Nucleus accumbens (tissue), 56 donors: ENCODE results near the gene PTBP2.
"Not testable (repeated sequence)": the region's sequence is repeated elsewhere in the genome, so short reads cannot be mapped to it uniquely, and the experiment has no call there.

ENCODE experiments used
- DNase-seq, 56 donors: peaks; one replicate each; lab custom pipeline; 2025; lab: John Stamatoyannopoulos, UW

The PTBP2 gene

GRCh38 chr1:96727860-96728259 lies 6.3 kb downstream of the PTBP2 start:
- no peak for DNase-seq

DNA sequence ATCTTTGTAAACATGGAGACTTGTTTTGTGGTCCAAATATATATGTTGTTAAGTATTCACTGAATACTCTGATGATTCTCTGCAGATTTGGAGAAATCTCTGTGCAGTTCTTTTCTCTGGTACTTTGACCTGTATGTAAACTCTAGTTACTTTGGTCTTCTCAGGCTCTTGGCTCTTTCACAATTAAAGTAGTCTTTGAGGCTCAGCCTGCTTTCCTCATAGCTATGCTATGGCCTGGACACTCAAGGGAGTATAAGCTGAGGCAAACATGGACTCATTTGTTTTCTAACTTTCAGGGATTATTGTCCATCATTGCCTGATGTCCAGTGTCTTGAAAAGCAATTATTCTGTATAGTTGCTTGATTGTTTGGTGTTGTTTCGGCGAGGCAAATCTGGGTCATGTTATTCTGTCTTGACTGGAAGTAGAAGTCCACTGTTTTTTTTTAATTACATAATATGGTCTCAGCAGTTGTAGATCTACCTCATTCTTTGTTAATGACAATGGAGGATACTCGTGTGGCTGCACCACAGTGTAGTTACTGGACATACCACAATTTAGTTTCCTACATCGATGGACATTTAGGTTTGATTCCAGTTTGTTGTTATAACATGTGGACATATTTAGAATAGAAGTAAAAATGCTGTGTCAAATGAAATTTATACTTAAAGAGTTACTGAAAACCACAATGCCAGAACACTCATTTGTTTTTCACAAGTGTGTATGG lies 9.2 kb downstream of the PTBP2 start:
- DNase-seq, result no peak

GRCh38 chr1:96741335-96741734 lies 19.8 kb downstream of the PTBP2 start:
- DNase-seq, result no peak

DNA sequence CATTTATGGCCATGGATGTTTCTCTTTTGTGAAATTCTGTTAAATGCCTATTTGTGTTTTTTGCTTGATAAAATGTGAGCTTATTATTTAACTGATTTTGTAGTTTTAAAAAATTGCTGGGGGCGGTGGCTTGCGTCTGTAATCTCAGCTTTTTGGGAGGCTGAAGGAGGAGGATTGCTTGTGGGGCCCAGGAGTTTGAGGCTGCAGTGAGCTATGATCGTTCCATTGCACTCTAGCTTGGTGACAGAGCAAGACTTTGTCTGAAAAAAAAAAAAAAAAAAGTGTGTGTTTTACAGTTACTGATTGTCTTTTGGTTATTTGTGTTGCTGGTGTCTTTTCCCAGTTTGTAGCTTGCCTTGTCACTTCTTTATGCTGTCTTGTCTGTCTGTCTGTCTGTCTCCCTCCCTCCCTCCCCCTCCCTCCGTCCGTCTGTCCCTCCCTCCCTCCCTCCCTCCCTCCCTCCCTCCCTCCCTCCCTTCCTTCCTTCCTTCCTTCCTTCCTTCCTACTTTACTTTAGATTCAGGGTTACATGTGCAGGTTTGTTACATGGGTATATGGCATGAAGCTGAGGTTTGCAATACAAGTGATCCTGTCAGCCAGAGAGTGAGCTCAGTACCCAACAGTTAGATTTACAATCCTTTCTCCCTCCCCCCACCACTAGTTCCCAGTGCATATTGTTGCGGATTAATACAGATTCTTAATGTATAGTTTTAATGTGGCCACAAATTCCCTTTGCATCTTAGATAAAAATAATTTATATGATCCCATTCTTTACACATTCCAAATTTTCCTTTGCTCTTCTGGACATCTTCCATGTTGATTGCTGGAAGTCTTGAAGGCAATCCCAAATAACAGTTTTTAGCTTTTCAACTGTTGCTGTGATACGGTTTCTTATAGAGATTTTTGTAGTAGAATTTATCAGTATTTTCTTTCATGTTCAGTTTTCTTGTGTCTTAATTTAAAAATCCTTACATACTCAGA lies 25.1 kb downstream of the PTBP2 start:
- no peak for DNase-seq

GRCh38 chr1:96747565-96747964 lies 26.0 kb downstream of the PTBP2 start:
- DNase-seq, result no peak

GRCh38 chr1:96748078-96748477 lies 26.5 kb downstream of the PTBP2 start:
- no peak for DNase-seq

GRCh38 chr1:96749618-96750017 lies 28.0 kb downstream of the PTBP2 start:
- DNase-seq, result no peak

- DNase-seq, result no peak
Observed at GRCh38 chr1:96752394-96752793, 30.8 kb downstream of the PTBP2 start.

GRCh38 chr1:96756789-96757188 lies 35.2 kb downstream of the PTBP2 start:
- DNase-seq, result no peak

DNA sequence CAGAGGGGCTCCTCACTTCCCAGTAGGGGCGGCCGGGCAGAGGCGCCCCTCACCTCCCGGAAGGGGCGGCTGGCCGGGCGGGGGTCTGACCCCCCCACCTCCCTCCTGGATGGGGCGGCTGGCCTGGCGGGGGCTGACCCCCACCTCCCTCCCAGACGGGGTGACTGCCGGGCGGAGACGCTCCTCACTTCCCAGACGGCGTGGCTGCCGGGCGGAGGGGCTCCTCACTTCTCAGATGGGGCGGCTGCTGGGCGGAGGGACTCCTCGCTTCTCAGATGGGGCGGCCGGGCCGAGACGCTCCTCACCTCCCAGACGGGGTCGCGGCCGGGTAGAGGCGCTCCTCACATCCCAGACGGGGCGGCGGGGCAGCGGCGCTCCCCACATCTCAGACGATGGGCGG lies 41.0 kb downstream of the PTBP2 start:
- not testable (repeated sequence) for DNase-seq

GRCh38 chr1:96763514-96763913 lies 41.9 kb downstream of the PTBP2 start:
- DNase-seq, result no peak

GRCh38 chr1:96764469-96764868 lies 42.9 kb downstream of the PTBP2 start:
- no peak for DNase-seq

GRCh38 chr1:96771847-96772246 lies 50.3 kb downstream of the PTBP2 start:
- DNase-seq, result no peak

GRCh38 chr1:96772349-96772748 lies 50.8 kb downstream of the PTBP2 start:
- DNase-seq, result no peak

DNA sequence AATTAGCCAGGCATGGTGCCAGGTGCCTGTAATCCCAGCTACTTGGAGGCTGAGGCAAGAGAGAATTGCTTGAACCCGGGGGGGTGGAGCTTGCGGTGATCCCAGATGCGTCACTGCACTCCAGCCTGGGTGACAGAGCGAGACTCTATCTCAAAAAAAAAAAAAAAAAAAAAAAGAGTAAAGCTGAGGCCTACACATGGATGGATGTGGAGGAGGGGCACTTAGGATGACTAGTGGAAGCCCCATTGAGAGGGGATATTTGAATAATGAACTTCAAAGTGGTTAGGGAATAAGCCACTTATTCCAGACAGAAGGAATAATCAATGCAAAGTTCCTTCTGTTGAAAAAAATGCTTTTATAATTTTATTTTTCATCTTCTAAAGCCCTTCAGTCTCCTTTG lies 51.4 kb downstream of the PTBP2 start:
- DNase-seq, result no peak

DNA sequence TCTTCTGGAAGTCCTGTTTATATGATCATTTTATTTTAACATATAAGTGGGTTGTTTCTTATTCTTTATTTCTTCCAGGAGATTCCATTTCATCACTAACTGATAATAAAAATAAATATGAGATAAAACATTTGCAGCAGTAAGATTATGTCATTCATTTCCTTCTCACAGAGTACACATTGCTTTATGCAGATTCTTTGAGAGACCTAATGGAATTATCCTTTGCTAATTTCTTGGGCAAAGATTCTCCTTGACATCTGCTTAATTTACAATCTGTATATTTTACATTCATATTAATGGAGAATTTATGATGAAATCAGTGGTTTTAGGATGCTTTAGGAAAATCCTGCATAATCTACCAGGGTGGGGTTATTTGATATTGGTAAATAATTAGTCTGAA lies 60.6 kb downstream of the PTBP2 start:
- no peak for DNase-seq

- DNase-seq, result no peak
Observed at GRCh38 chr1:96782856-96783255, 61.3 kb downstream of the PTBP2 start.

DNA sequence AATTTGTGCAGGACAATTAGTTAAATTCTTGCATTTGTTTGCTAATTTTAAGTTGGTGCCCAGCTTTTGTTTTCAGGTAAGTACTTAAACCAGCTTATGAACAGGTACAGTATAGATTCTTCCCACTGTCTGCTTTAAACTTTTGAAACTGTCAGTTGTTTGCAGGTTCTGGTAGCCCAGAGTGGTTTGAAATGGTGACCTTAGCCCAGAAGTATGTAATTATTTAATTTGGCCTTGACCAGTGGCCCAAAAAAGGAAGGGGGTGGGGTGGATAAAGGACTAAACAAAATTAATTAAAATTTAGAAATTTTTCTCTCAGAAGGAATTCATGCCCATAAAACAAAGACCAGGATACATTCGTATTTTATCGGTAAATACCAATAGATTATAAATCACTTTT lies 69.0 kb downstream of the PTBP2 start:
- no peak for DNase-seq

- no peak for DNase-seq
Observed at GRCh38 chr1:96792220-96792619, 70.6 kb downstream of the PTBP2 start.

- DNase-seq, result not testable (repeated sequence)
Observed at GRCh38 chr1:96801696-96802095, 80.1 kb downstream of the PTBP2 start.

DNA sequence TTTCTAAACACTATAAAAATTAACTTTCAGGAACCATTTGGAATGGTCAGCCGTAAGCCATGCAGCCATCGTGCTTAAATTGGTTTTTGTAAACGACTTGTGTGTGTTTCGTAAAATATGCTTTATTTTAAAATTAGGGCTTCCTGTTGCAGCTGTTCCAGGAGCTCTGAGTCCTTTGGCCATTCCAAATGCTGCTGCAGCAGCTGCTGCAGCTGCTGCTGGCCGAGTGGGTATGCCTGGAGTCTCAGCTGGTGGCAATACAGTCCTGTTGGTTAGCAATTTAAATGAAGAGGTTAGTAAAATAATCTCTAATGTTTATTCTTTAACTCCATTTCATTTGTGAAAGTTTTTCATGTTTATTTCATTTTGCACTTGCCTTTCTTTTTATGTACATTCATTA lies 83.1 kb downstream of the PTBP2 start:
- DNase-seq, result peak in 1 of 56 donors; percentile 0

DNA sequence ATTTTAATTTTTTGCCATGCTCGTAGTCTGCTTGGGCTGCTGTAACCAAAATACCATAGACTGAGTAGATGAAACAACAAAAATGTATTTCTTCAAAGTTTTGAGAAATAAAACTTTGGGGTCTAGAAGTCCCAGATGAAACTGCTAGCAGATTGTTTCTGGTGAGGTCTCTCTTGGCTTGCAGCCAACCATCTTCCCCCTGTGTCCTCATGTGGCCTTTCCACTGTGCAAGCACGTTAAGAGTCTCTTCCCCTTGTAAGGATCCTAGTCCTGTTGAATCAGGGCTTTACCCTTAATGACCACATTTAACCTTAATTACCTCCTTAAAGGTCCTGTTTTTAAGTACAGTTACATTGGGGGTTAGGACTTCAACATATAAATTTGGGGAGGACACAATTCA lies 86.6 kb downstream of the PTBP2 start:
- DNase-seq, result no peak
